ENCODE data around the gene PLP2. TPM values are rescaled to one million over a fixed set of nuclear protein-coding genes. Genes with fewer than 3 reads are reported as not detected.

The PLP2 gene
- total RNA-seq, 2 experiments from 2014 or later: 21.2 to 54.3 TPM

GRCh38 chrX:49190821-49191573 lies 19.3 kb downstream of the PLP2 start:
- peaks cover 30% of the 10 kb centered on the region for H3K4me1 ChIP-seq (ENCODE audit: insufficient read depth, low read length, poor library complexity, severe bottlenecking)
- no peaks in the 10 kb centered on the region for H3K36me3 ChIP-seq (ENCODE audit: insufficient read depth, low read length)
- peak overlapping the region; percentile 65 for H3K27ac ChIP-seq (ENCODE audit: low read depth, low read length, poor library complexity, severe bottlenecking)
- H3K79me2 ChIP-seq (ENCODE audit: insufficient read depth, low read depth, low read length): peaks cover 4% of the 10 kb centered on the region; the same call in 1 of the 2 replicates
- H4K20me1 ChIP-seq (ENCODE audit: insufficient read depth, low read length): no peaks in the 10 kb centered on the region
- peak; percentile 97 for DNase-seq (ENCODE audit: low spot score)
- no peak for TF ChIP-seq CTCF (conservative IDR thresholded peaks at IDR 0.05; ENCODE audit: low read length)
- no peak for TF ChIP-seq EZH2phosphoT487 (IDR thresholded peaks at IDR 0.05; ENCODE audit: borderline replicate concordance, low read depth, low read length)
- peak overlapping the region; percentile 86 for H3K4me3 ChIP-seq (ENCODE audit: low read depth, low read length, poor library complexity, severe bottlenecking)
- no peaks in the 10 kb centered on the region for H3K9me3 ChIP-seq (ENCODE audit: low read length)
- POLR2A ChIA-PET: interaction anchor here (0.5 to 1.7 kb wide), 14 partner anchors 10 to 1351 kb away, joined by 3 to 13 read pairs (median 4); partner anchors contain the start of gene PPP1R3F
- BruUV-seq (replicated peaks): no TSS peak
- intact Hi-C loops (cut with micrococcal nuclease; ENCODE audit: unreplicated experiment): loop anchor here (2.0 to 5.0 kb wide), 2 partner anchors 24 to 76 kb away; partner anchors contain the start of gene PPP1R3F
- no peaks in the 10 kb centered on the region for H3K9me2 ChIP-seq (ENCODE audit: insufficient read depth, low read length)
- H3K4me2 ChIP-seq (ENCODE audit: low read length): peak overlapping the region; percentile 71
- CTCF ChIA-PET (ENCODE audit: unreplicated experiment): interaction anchor here (0.6 to 1.0 kb wide), 5 partner anchors 23 to 172 kb away, joined by 3 to 8 read pairs (median 3); no protein-coding TSS in a partner anchor
- H2AFZ ChIP-seq (ENCODE audit: low read length): no peak overlapping the region; the same call in 1 of the 2 replicates

GRCh38 chrX:49191574-49192011 lies 19.9 kb downstream of the PLP2 start:
- no peaks in the 10 kb centered on the region for H3K9me2 ChIP-seq (ENCODE audit: insufficient read depth, low read length)
- ChIA-PET POLR2A (interaction anchor here (0.7 to 1.7 kb wide), 4 partner anchors 11 to 77 kb away, joined by 3 to 13 read pairs (median 8); partner anchors contain the start of gene PPP1R3F), CTCF (ENCODE audit: unreplicated experiment) (interaction anchor here (1.0 kb wide), 2 partner anchors 24 to 36 kb away, joined by 6 to 8 read pairs; no protein-coding TSS in a partner anchor)
- H3K9me3 ChIP-seq (ENCODE audit: low read length): no peaks in the 10 kb centered on the region
- H3K4me3 ChIP-seq (ENCODE audit: low read depth, low read length, poor library complexity, severe bottlenecking): peak overlapping the region; percentile 86
- H3K4me2 ChIP-seq (ENCODE audit: low read length): peak overlapping the region; percentile 71
- intact Hi-C loops (cut with micrococcal nuclease; ENCODE audit: unreplicated experiment): loop anchor here (2.0 to 5.0 kb wide), 2 partner anchors 25 to 76 kb away; partner anchors contain the start of gene PPP1R3F
- peak; percentile 44 for DNase-seq (ENCODE audit: low spot score)
- peaks cover 27% of the 10 kb centered on the region for H3K4me1 ChIP-seq (ENCODE audit: insufficient read depth, low read length, poor library complexity, severe bottlenecking)
- H2AFZ ChIP-seq (ENCODE audit: low read length): peak overlapping the region; percentile 70
- peak overlapping the region; percentile 65 for H3K27ac ChIP-seq (ENCODE audit: low read depth, low read length, poor library complexity, severe bottlenecking)
- no peaks in the 10 kb centered on the region for H4K20me1 ChIP-seq (ENCODE audit: insufficient read depth, low read length)
- H3K36me3 ChIP-seq (ENCODE audit: insufficient read depth, low read length): no peaks in the 10 kb centered on the region
- BruUV-seq (replicated peaks): TSS peak; percentile 79
- H3K79me2 ChIP-seq (ENCODE audit: insufficient read depth, low read depth, low read length): peaks cover 3% of the 10 kb centered on the region; the same call in 1 of the 2 replicates
- TF ChIP-seq EZH2phosphoT487 (IDR thresholded peaks at IDR 0.05; ENCODE audit: borderline replicate concordance, low read depth, low read length) (no peak), CTCF (conservative IDR thresholded peaks at IDR 0.05; ENCODE audit: low read length) (no peak)

Measured in OCI-LY7 (cell line).